Mesodermal cell (in vitro differentiated cells): ENCODE data around the gene IGLON5.

Experiments used
- H3K27ac ChIP-seq: 2 replicates; pipeline ENCODE4 v1.7.0; 2013; ENCODE audit warnings: mild to moderate bottlenecking, low read depth, low read length, moderate library complexity; ENCODE audit not compliant: severe bottlenecking
- H3K36me3 ChIP-seq: 2 replicates; pipeline ENCODE4 v1.7.1; 2013; ENCODE audit warnings: mild to moderate bottlenecking, low read length, moderate library complexity; ENCODE audit not compliant: control insufficient read depth, insufficient read depth
- H3K4me1 ChIP-seq: one replicate; pipeline ENCODE4 v1.7.1; 2013; ENCODE audit warnings: mild to moderate bottlenecking, low read length; ENCODE audit not compliant: insufficient read depth, control insufficient read depth, poor library complexity, severe bottlenecking
- H3K4me3 ChIP-seq: 2 replicates; pipeline ENCODE4 v1.7.0; 2013; ENCODE audit warnings: low read length, control low read depth, mild to moderate bottlenecking; ENCODE audit not compliant: insufficient read depth, poor library complexity, severe bottlenecking; ENCODE audit errors: extremely low read depth
- H3K9me3 ChIP-seq: 2 replicates; pipeline ENCODE4 v1.7.1; 2013; ENCODE audit warnings: mild to moderate bottlenecking, low read length, moderate library complexity; ENCODE audit not compliant: control insufficient read depth
- WGBS, 2 experiments: methylation state at CpG; one replicate each; pipeline ENCODE4 v1.1.5; 2013; ENCODE audit warnings: missing lambda C conversion rate in 2 of 2; ENCODE audit not compliant: insufficient coverage in 2 of 2; 5-methylcytosine and 5-hydroxymethylcytosine counted together

The IGLON5 gene

GRCh38 chr19:51354103-51354741 is 42.8 kb downstream of the IGLON5 start:
- peaks cover 6% of the 10 kb centered on the region for H3K36me3 ChIP-seq
- H3K27ac ChIP-seq = peak overlapping the region; percentile 92
- no peaks in the 10 kb centered on the region for H3K9me3 ChIP-seq
- WGBS, 2 experiments = 65 to 69% methylated on average over 6 to 8 of the region's 12 CpGs
- peaks cover 13% of the 10 kb centered on the region for H3K4me1 ChIP-seq
- H3K4me3 ChIP-seq = no peak overlapping the region

- Histone ChIP-seq H3K4me1 (peaks cover 16% of the 10 kb centered on the region), H3K36me3 (peaks cover 6% of the 10 kb centered on the region), H3K4me3 (no peak overlapping the region), H3K9me3 (no peaks in the 10 kb centered on the region), H3K27ac (peak overlapping the region; percentile 92)
- WGBS, 2 experiments = 0% methylated on average over 2 of the region's 8 CpGs; no CpG with 5 or more reads in 1 of the 2 experiments
Measured at GRCh38 chr19:51354742-51355148, 43.3 kb downstream of the IGLON5 start.

- Histone ChIP-seq H3K9me3 (no peaks in the 10 kb centered on the region), H3K27ac (no peak overlapping the region), H3K36me3 (peaks cover under 1% of the 10 kb centered on the region), H3K4me3 (no peak overlapping the region), H3K4me1 (peaks cover 12% of the 10 kb centered on the region)
- WGBS, 2 experiments = 90 to 97% methylated on average over 5 of the region's 10 CpGs
Measured at GRCh38 chr19:51356159-51356801, 44.8 kb downstream of the IGLON5 start.

- WGBS, 2 experiments = 94 to 97% methylated on average over 5 to 6 of the region's 7 CpGs
- no peaks in the 10 kb centered on the region for H3K36me3 ChIP-seq
- H3K27ac ChIP-seq = no peak overlapping the region
- H3K9me3 ChIP-seq = no peaks in the 10 kb centered on the region
- H3K4me3 ChIP-seq = no peak overlapping the region
- H3K4me1 ChIP-seq = peaks cover 20% of the 10 kb centered on the region
Measured at GRCh38 chr19:51357952-51358351, 46.5 kb downstream of the IGLON5 start.

GRCh38 chr19:51359294-51359693 is 47.9 kb downstream of the IGLON5 start:
- 90 to 100% methylated on average over 2 of the region's 4 CpGs for WGBS, 2 experiments
- H3K27ac ChIP-seq = no peak overlapping the region

GRCh38 chr19:51361239-51361638 is 49.8 kb downstream of the IGLON5 start:
- Histone ChIP-seq H3K36me3 (no peaks in the 10 kb centered on the region), H3K4me1 (peaks cover 34% of the 10 kb centered on the region), H3K9me3 (no peaks in the 10 kb centered on the region), H3K27ac (no peak overlapping the region), H3K4me3 (no peak overlapping the region)
- 87 to 95% methylated on average over 12 to 13 of the region's 13 CpGs for WGBS, 2 experiments

More at GRCh38 chr19:51359294-51359693, 47.9 kb downstream of the IGLON5 start:
- Histone ChIP-seq H3K9me3 (no peaks in the 10 kb centered on the region), H3K4me3 (no peak overlapping the region), H3K36me3 (no peaks in the 10 kb centered on the region), H3K4me1 (peaks cover 26% of the 10 kb centered on the region)

- no peak overlapping the region for H3K4me3 ChIP-seq
- no peak overlapping the region for H3K27ac ChIP-seq
- 80 to 81% methylated on average over 15 of the region's 15 CpGs for WGBS, 2 experiments
- H3K4me1 ChIP-seq = peaks cover 39% of the 10 kb centered on the region
- H3K36me3 ChIP-seq = no peaks in the 10 kb centered on the region
- H3K9me3 ChIP-seq = no peaks in the 10 kb centered on the region
Measured at GRCh38 chr19:51364200-51365106, 53.0 kb downstream of the IGLON5 start.

GRCh38 chr19:51365211-51365964 is 53.9 kb downstream of the IGLON5 start:
- H3K27ac ChIP-seq = peak overlapping the region; percentile 72
- peaks cover 36% of the 10 kb centered on the region for H3K4me1 ChIP-seq
- no peaks in the 10 kb centered on the region for H3K36me3 ChIP-seq
- no peaks in the 10 kb centered on the region for H3K9me3 ChIP-seq
- H3K4me3 ChIP-seq = peak overlapping the region; percentile 96
- 41 to 49% methylated on average over 6 to 9 of the region's 10 CpGs for WGBS, 2 experiments

GRCh38 chr19:51365965-51366388 is 54.5 kb downstream of the IGLON5 start, which contains the start of gene ETFB:
Gene ETFB, minus strand, starts transcription at chr19:51366388. Its CDS starts 62 bp downstream, at chr19:51366326.
- Histone ChIP-seq H3K4me3 (peak within 1 kb of the TSS; percentile 96), H3K36me3 (no peaks in the 10 kb centered on the region), H3K27ac (peak within 1 kb of the TSS; percentile 97), H3K4me1 (peaks cover 36% of the 10 kb centered on the region), H3K9me3 (no peaks in the 10 kb centered on the region)
- 0 to 2% methylated on average over 9 to 17 of the region's 27 CpGs for WGBS, 2 experiments
